Measurements from ENCODE around the gene ZFP36L1. TPM values are rescaled to one million over a fixed set of nuclear protein-coding genes. Genes with fewer than 3 reads are reported as not detected.

Gene ZFP36L1
- total and polyA plus RNA-seq, 9 of the 15 experiments (the other 6 are each of a cell fraction or from before 2014, with no cell fraction given): 1.3 to 26.6 (median 3.7) TPM

- TF ChIP-seq REST (IDR thresholded peaks at IDR 0.05; ENCODE audit: borderline replicate concordance) (peak; percentile 82), REST (CRISPR knock-in tag; IDR thresholded peaks at IDR 0.05; ENCODE audit: low read depth) (no peak), GABPB2 (CRISPR knock-in tag; conservative IDR thresholded peaks at IDR 0.05) (no peak)
These were observed 26.4 kb upstream of the ZFP36L1 start (continued) for GRCh38 chr14:68819260-68819691.
